GM21528 (cell line): Measurements from ENCODE around the gene NOP10.
A peak's percentile ranks its signal among the peaks of the same experiment; 100 is the strongest.
"Not testable (repeated sequence)": the region's sequence is repeated elsewhere in the genome, so short reads cannot be mapped to it uniquely, and the experiment has no call there.

Source experiments
- ATAC-seq: cut with Tn5 transposase; IDR thresholded peaks from one replicate; pipeline ENCODE4 v1.9.1; 2021; ENCODE audit warnings: mild to moderate bottlenecking, moderate library complexity; ENCODE audit not compliant: unreplicated experiment, low FRiP score

The NOP10 gene

GRCh38 chr15:34342737-34343575 is at the start of gene NOP10, which contains the start of gene NUTM1:
Gene NOP10, minus strand, starts transcription at chr15:34343136. Its CDS starts 63 bp downstream, at chr15:34343073.
Gene NUTM1, plus strand, starts transcription at chr15:34343315. Its CDS starts 382 bp downstream, at chr15:34343697.
- ATAC-seq = peak; percentile 80

- not testable (repeated sequence) for ATAC-seq
These were observed 46.7 kb upstream of the NOP10 start for GRCh38 chr15:34389594-34390086.

GRCh38 chr15:34381829-34382521 is 39.0 kb upstream of the NOP10 start:
- ATAC-seq = not testable (repeated sequence)

- not testable (repeated sequence) for ATAC-seq
These were observed 37.6 kb upstream of the NOP10 start for GRCh38 chr15:34380491-34380890.

- ATAC-seq = no peak
These were observed 33.9 kb upstream of the NOP10 start for GRCh38 chr15:34376856-34377255.

- not testable (repeated sequence) for ATAC-seq
These were observed 32.6 kb upstream of the NOP10 start for GRCh38 chr15:34375541-34375940.

- ATAC-seq = no peak
These were observed 31.9 kb upstream of the NOP10 start for GRCh38 chr15:34374816-34375215.

- no peak for ATAC-seq
These were observed 31.0 kb upstream of the NOP10 start for GRCh38 chr15:34373951-34374350.

- no peak for ATAC-seq
These were observed 27.7 kb upstream of the NOP10 start for GRCh38 chr15:34370643-34371042.

GRCh38 chr15:34370129-34370528 is 27.2 kb upstream of the NOP10 start:
- ATAC-seq = no peak

- ATAC-seq = peak; percentile 83
These were observed 24.5 kb upstream of the NOP10 start, which contains the start of gene LPCAT4 for GRCh38 chr15:34367101-34368081. Gene LPCAT4, minus strand, starts transcription at chr15:34367196. Its CDS starts 96 bp downstream, at chr15:34367100.

GRCh38 chr15:34366271-34367065 is 23.5 kb upstream of the NOP10 start:
- ATAC-seq = no peak

GRCh38 chr15:34365836-34366235 is 22.9 kb upstream of the NOP10 start:
- no peak for ATAC-seq

- no peak for ATAC-seq
These were observed 22.3 kb upstream of the NOP10 start for GRCh38 chr15:34365091-34365825.

GRCh38 chr15:34364041-34364440 is 21.1 kb upstream of the NOP10 start:
- no peak for ATAC-seq

GRCh38 chr15:34362047-34362773 is 19.3 kb upstream of the NOP10 start:
- no peak for ATAC-seq

- ATAC-seq = no peak
These were observed 18.3 kb upstream of the NOP10 start for GRCh38 chr15:34361278-34361677.

- ATAC-seq = no peak
These were observed 17.4 kb upstream of the NOP10 start for GRCh38 chr15:34360298-34360697.
